IMR-90 (cell line): ENCODE measurements around the gene ARMC8.

Experiments
- CTCF ChIP-seq: conservative IDR thresholded peaks from 2 replicates; pipeline ENCODE4 v1.5.1; 2012; ENCODE audit warnings: mild to moderate bottlenecking, low read depth, low read length, improper control_type of control experiment
- FOS ChIP-seq: fragments of 150-350 bp; IDR thresholded peaks from 2 replicates; pipeline ENCODE4 v1.6.1; 2016; ENCODE audit warnings: low read depth, low read length
- MAFK ChIP-seq: IDR thresholded peaks from 2 replicates; pipeline ENCODE4 v1.6.1; 2012; ENCODE audit warnings: low read depth, low read length, improper control_type of control experiment
- MXI1 ChIP-seq: IDR thresholded peaks from 2 replicates; pipeline ENCODE4 v1.6.1; 2012; ENCODE audit warnings: low read depth, mild to moderate bottlenecking, low read length, moderate library complexity, borderline replicate concordance
- NFE2L2 ChIP-seq: fragments of 150-350 bp; IDR thresholded peaks from 2 replicates; pipeline ENCODE4 v1.6.1; 2016; ENCODE audit warnings: low read depth, mild to moderate bottlenecking, low read length
- POLR2A ChIP-seq: IDR thresholded peaks from 2 replicates; pipeline ENCODE4 v1.6.1; 2012; ENCODE audit warnings: mild to moderate bottlenecking, low read depth, low read length
- RAD21 ChIP-seq: IDR thresholded peaks from 2 replicates; pipeline ENCODE4 v1.6.1; 2012; ENCODE audit warnings: low read length, improper control_type of control experiment
- RCOR1 ChIP-seq: IDR thresholded peaks from 2 replicates; pipeline ENCODE4 v1.6.1; 2012; ENCODE audit warnings: mild to moderate bottlenecking, low read length, improper control_type of control experiment; ENCODE audit not compliant: insufficient replicate concordance
- SMC3 ChIP-seq: fragments of 150-350 bp; IDR thresholded peaks from 2 replicates; pipeline ENCODE4 v1.6.1; 2016; ENCODE audit warnings: low read depth, mild to moderate bottlenecking, antibody characterized with exemption, low read length, moderate library complexity
- USF2 ChIP-seq: fragments of 150-350 bp; IDR thresholded peaks from 2 replicates; pipeline ENCODE4 v1.6.1; 2017; ENCODE audit warnings: mild to moderate bottlenecking, antibody characterized with exemption, low read length, low read depth

GRCh38 chr3:138327831-138328230, 140.7 kb downstream of the ARMC8 start:
- TF ChIP-seq CTCF: no peak
- no peak for TF ChIP-seq USF2
- no peak for TF ChIP-seq POLR2A
- TF ChIP-seq SMC3: no peak
- TF ChIP-seq MXI1: no peak
- TF ChIP-seq RCOR1: no peak
- no peak for TF ChIP-seq MAFK
- no peak for TF ChIP-seq FOS
- TF ChIP-seq RAD21: no peak
- no peak for TF ChIP-seq NFE2L2
